ENCODE measurements around the gene MRPL20. TPM values are rescaled to one million over a fixed set of nuclear protein-coding genes. Genes with fewer than 3 reads are reported as not detected.

Gene MRPL20
- total RNA-seq, 4 donors from 2014 or later = 123 to 199 (median 160) TPM

- intact Hi-C loops (cut with DNase I) = no loop called here
- H3K9me3 ChIP-seq = no peaks in the 10 kb centered on the region
- H3K36me3 ChIP-seq = no peaks in the 10 kb centered on the region
- 70 to 83% methylated on average over 8 to 10 of the region's 11 CpGs for WGBS, 2 donors
- H3K4me1 ChIP-seq = peaks cover 7 to 42% of the 10 kb centered on the region in 2 donors
- no peak for TF ChIP-seq CTCF (IDR thresholded peaks at IDR 0.05)
- no peak for TF ChIP-seq POLR2A (IDR thresholded peaks at IDR 0.05)
- no peak overlapping the region for H3K4me3 ChIP-seq (replicated peaks in 1 of 3)
- H3K27me3 ChIP-seq = no peaks in the 10 kb centered on the region
- no peak for DNase-seq
- no peak overlapping the region for H3K27ac ChIP-seq
Observed at GRCh38 chr1:1437904-1438376, 30.8 kb upstream of the MRPL20 start.

- 90 to 95% methylated on average over 9 to 27 of the region's 31 CpGs for WGBS, 2 donors
- no peak overlapping the region for H3K27ac ChIP-seq
- no peaks in the 10 kb centered on the region for H3K9me3 ChIP-seq
- no peaks in the 10 kb centered on the region for H3K36me3 ChIP-seq
- DNase-seq = no peak
- TF ChIP-seq POLR2A (IDR thresholded peaks at IDR 0.05) = no peak
- no peak for TF ChIP-seq CTCF (IDR thresholded peaks at IDR 0.05)
- no peaks in the 10 kb centered on the region for H3K27me3 ChIP-seq
- peaks cover 7 to 49% of the 10 kb centered on the region in 2 donors for H3K4me1 ChIP-seq
- H3K4me3 ChIP-seq (replicated peaks in 1 of 3) = no peak overlapping the region
- intact Hi-C loops (cut with DNase I) = no loop called here
Observed at GRCh38 chr1:1437033-1437903, 30.2 kb upstream of the MRPL20 start.

DNA sequence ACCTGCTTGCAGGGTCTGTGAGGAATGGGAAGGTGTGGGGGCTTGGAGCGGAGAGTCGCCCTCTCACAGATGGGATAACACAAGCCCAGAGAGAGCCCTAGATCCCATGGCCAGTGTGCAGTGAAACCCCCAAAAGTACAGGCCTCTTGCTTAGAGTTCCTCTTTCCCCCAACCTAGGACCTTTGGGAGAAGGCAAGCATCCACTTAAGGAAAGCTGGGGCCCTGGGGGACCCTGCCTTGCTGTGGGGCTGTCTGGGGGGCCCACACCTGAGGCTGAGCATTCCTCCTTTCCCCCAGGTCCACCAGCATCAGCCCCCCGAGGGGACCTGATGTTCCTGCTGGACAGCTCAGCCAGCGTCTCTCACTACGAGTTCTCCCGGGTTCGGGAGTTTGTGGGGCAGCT lies 29.5 kb upstream of the MRPL20 start:
- H3K4me1 ChIP-seq = peaks cover 7 to 55% of the 10 kb centered on the region in 2 donors
- DNase-seq = no peak
- H3K36me3 ChIP-seq = no peaks in the 10 kb centered on the region
- peak overlapping the region in 1 of 3 donors; percentile 26 for H3K4me3 ChIP-seq (replicated peaks in 1 of 3)
- H3K27ac ChIP-seq = no peak overlapping the region
- TF ChIP-seq POLR2A (IDR thresholded peaks at IDR 0.05) (no peak), CTCF (IDR thresholded peaks at IDR 0.05) (no peak)
- intact Hi-C loops (cut with DNase I) = no loop called here
- H3K27me3 ChIP-seq = no peaks in the 10 kb centered on the region
- H3K9me3 ChIP-seq = no peaks in the 10 kb centered on the region
- WGBS, 2 donors = 94% methylated on average over 2 of the region's 7 CpGs; no CpG with 5 or more reads in 1 of the 2 donors

- no peaks in the 10 kb centered on the region for H3K36me3 ChIP-seq
- TF ChIP-seq POLR2A (IDR thresholded peaks at IDR 0.05) (no peak), CTCF (IDR thresholded peaks at IDR 0.05) (no peak)
- H3K4me1 ChIP-seq = peaks cover 7 to 59% of the 10 kb centered on the region in 2 donors
- H3K4me3 ChIP-seq (replicated peaks in 1 of 3) = peak overlapping the region in 1 of 3 donors; percentile 26
- no peaks in the 10 kb centered on the region for H3K9me3 ChIP-seq
- no peak overlapping the region for H3K27ac ChIP-seq
- DNase-seq = no peak
- 21 to 23% methylated on average over 12 to 24 of the region's 40 CpGs for WGBS, 2 donors
- intact Hi-C loops (cut with DNase I) = no loop called here
- no peaks in the 10 kb centered on the region for H3K27me3 ChIP-seq
Observed at GRCh38 chr1:1435911-1436629, 29.0 kb upstream of the MRPL20 start.

Measured in thyroid gland (tissue), 4 donors.